Prostate gland (tissue), 2 donors: Measurements from ENCODE around the gene MALRD1. TPM values are rescaled to one million over a fixed set of nuclear protein-coding genes. Genes with fewer than 3 reads are reported as not detected.

Experiments
- DNase-seq: peaks from one replicate; pipeline ENCODE4 v3.0.0-alpha.2; 2019; ENCODE audit warnings: low spot score
- H3K27ac ChIP-seq, 2 donors: fragments of 200-600 bp; sonication (generic); 2 replicates each; pipeline ENCODE4 v1.5.1; 2017 to 2019
- H3K27me3 ChIP-seq: fragments of 200-600 bp; sonication (generic); replicated peaks from 2 replicates; pipeline ENCODE4 v1.5.1; 2019; ENCODE audit not compliant: insufficient read depth
- H3K36me3 ChIP-seq, 2 donors: fragments of 200-600 bp; sonication (generic); 1 replicate in 1 of 2; 2 replicates in 1 of 2; pipeline versions ENCODE4 v1.5.1 to v1.8.1; 2017 to 2019
- H3K4me1 ChIP-seq: fragments of 200-600 bp; sonication (generic); replicated peaks from 2 replicates; pipeline ENCODE4 v1.5.1; 2019
- H3K4me3 ChIP-seq, 2 donors: fragments of 200-600 bp; sonication (generic); 2 replicates each; pipeline ENCODE4 v1.5.1; 2017 to 2019
- H3K9me3 ChIP-seq: fragments of 200-600 bp; sonication (generic); 2 replicates; pipeline ENCODE4 v1.5.1; 2017
- CTCF ChIP-seq, 4 experiments: fragments of 200-600 bp in 2 of 4; fragments of 450-650 bp in 2 of 4; sonication (generic) in 2 of 4; IDR thresholded peaks; 1 replicate in 3 of 4; 2 replicates in 1 of 4; pipeline ENCODE4 v1.5.1; 2016 to 2019; ENCODE audit warnings: antibody characterized with exemption in 4 of 4, mild to moderate bottlenecking in 2 of 4, moderate library complexity in 2 of 4
- POLR2A ChIP-seq: fragments of 450-650 bp; IDR thresholded peaks from one replicate; pipeline ENCODE4 v1.6.1; 2016; ENCODE audit warnings: antibody characterized with exemption, mild to moderate bottlenecking
- POLR2AphosphoS5 ChIP-seq: sonication (generic); formaldehyde crosslinking; IDR thresholded peaks from one replicate; pipeline ENCODE4 v1.6.1; 2017; ENCODE audit warnings: antibody characterized with exemption
- WGBS: methylation state at CpG from one replicate; pipeline ENCODE4 v1.1.5; 2018; 5-methylcytosine and 5-hydroxymethylcytosine counted together
- intact Hi-C: fragments of 100-400 bp; cut with DNase I; formaldehyde crosslinking; loops from one replicate; pipeline ENCODE4 v1.14.2; 2022
- total RNA-seq, 2 donors: library from RNA; depleted of rRNA; stranded (reverse); fragments of >200 nt; gene quantifications; one replicate each; pipeline ENCODE4 v1.1.0, GENCODE V29; 2016

The MALRD1 gene
- total RNA-seq, 2 donors from 2014 or later: 2.1 TPM; not detected in 1

GRCh38 chr10:19302117-19302516, 253.5 kb downstream of the MALRD1 start:
- 87% methylated on average over 4 of the region's 4 CpGs for WGBS
- no peaks in the 10 kb centered on the region for H3K27me3 ChIP-seq
- no peak for DNase-seq
- no peaks in the 10 kb centered on the region for H3K36me3 ChIP-seq
- intact Hi-C loops: no loop called here
- H3K4me1 ChIP-seq: no peaks in the 10 kb centered on the region
- TF ChIP-seq POLR2A (no peak), CTCF (IDR thresholded peaks at IDR 0.05) (no peak), POLR2AphosphoS5 (no peak)
- H3K9me3 ChIP-seq: no peaks in the 10 kb centered on the region
- no peak overlapping the region for H3K4me3 ChIP-seq
- H3K27ac ChIP-seq: no peak overlapping the region

GRCh38 chr10:19310066-19310465, 261.5 kb downstream of the MALRD1 start:
- Histone ChIP-seq H3K27ac (no peak overlapping the region), H3K9me3 (no peaks in the 10 kb centered on the region), H3K4me3 (no peak overlapping the region), H3K36me3 (no peaks in the 10 kb centered on the region), H3K4me1 (no peaks in the 10 kb centered on the region), H3K27me3 (no peaks in the 10 kb centered on the region)
- no peak for TF ChIP-seq POLR2AphosphoS5
- TF ChIP-seq CTCF (IDR thresholded peaks at IDR 0.05): no peak
- no peak for TF ChIP-seq POLR2A
- no peak for DNase-seq
- intact Hi-C loops: no loop called here
- WGBS: 53% methylated on average over 5 of the region's 5 CpGs

- Histone ChIP-seq H3K4me3 (no peak overlapping the region), H3K27me3 (no peaks in the 10 kb centered on the region), H3K36me3 (no peaks in the 10 kb centered on the region), H3K4me1 (no peaks in the 10 kb centered on the region), H3K9me3 (no peaks in the 10 kb centered on the region), H3K27ac (no peak overlapping the region)
- intact Hi-C loops: no loop called here
- 94% methylated on average over 3 of the region's 3 CpGs for WGBS
- no peak for TF ChIP-seq POLR2AphosphoS5
- no peak for TF ChIP-seq CTCF (IDR thresholded peaks at IDR 0.05)
- no peak for TF ChIP-seq POLR2A
- no peak for DNase-seq
These were observed 267.7 kb downstream of the MALRD1 start for GRCh38 chr10:19316204-19316870.

GRCh38 chr10:19317952-19318351, 269.4 kb downstream of the MALRD1 start:
- intact Hi-C loops: no loop called here
- Histone ChIP-seq H3K36me3 (no peaks in the 10 kb centered on the region), H3K9me3 (no peaks in the 10 kb centered on the region), H3K4me1 (no peaks in the 10 kb centered on the region), H3K27ac (no peak overlapping the region), H3K4me3 (no peak overlapping the region), H3K27me3 (no peaks in the 10 kb centered on the region)
- no peak for TF ChIP-seq POLR2A
- TF ChIP-seq POLR2AphosphoS5: no peak
- no peak for TF ChIP-seq CTCF (IDR thresholded peaks at IDR 0.05)
- 58% methylated on average over 1 of the region's 1 CpG for WGBS
- no peak for DNase-seq

- WGBS: 75% methylated on average over 4 of the region's 4 CpGs
- Histone ChIP-seq H3K27me3 (no peaks in the 10 kb centered on the region), H3K36me3 (no peaks in the 10 kb centered on the region), H3K9me3 (no peaks in the 10 kb centered on the region), H3K27ac (no peak overlapping the region), H3K4me3 (no peak overlapping the region), H3K4me1 (no peaks in the 10 kb centered on the region)
- no peak for DNase-seq
- intact Hi-C loops: no loop called here
- no peak for TF ChIP-seq CTCF (IDR thresholded peaks at IDR 0.05)
These were observed 277.0 kb downstream of the MALRD1 start for GRCh38 chr10:19325581-19325980.
